Gastroesophageal sphincter (tissue), 3 donors: ENCODE measurements around the gene KLHL40.

Experiments used
- EP300 ChIP-seq: sonication (generic); formaldehyde crosslinking; IDR thresholded peaks from one replicate; pipeline ENCODE4 v1.6.1; 2017; ENCODE audit warnings: antibody characterized with exemption, mild to moderate bottlenecking
- POLR2A ChIP-seq, 2 donors: fragments of 450-650 bp; IDR thresholded peaks; one replicate each; pipeline ENCODE4 v1.6.1; 2017; ENCODE audit warnings: antibody characterized with exemption in 2 of 2, mild to moderate bottlenecking in 2 of 2, moderate library complexity in 1 of 2
- POLR2AphosphoS5 ChIP-seq: sonication (generic); formaldehyde crosslinking; IDR thresholded peaks from one replicate; pipeline ENCODE4 v1.6.1; 2017; ENCODE audit warnings: antibody characterized with exemption
- TF ChIP-seq, protein P1 (sequence below), 4 experiments: fragments of 200-600 bp in 2 of 4; fragments of 450-650 bp in 2 of 4; sonication (generic) in 1 of 4; IDR thresholded peaks; one replicate each; pipeline ENCODE4 v1.5.1; 2017 to 2019; ENCODE audit warnings: antibody characterized with exemption in 4 of 4, mild to moderate bottlenecking in 2 of 4, moderate library complexity in 2 of 4

DNA sequence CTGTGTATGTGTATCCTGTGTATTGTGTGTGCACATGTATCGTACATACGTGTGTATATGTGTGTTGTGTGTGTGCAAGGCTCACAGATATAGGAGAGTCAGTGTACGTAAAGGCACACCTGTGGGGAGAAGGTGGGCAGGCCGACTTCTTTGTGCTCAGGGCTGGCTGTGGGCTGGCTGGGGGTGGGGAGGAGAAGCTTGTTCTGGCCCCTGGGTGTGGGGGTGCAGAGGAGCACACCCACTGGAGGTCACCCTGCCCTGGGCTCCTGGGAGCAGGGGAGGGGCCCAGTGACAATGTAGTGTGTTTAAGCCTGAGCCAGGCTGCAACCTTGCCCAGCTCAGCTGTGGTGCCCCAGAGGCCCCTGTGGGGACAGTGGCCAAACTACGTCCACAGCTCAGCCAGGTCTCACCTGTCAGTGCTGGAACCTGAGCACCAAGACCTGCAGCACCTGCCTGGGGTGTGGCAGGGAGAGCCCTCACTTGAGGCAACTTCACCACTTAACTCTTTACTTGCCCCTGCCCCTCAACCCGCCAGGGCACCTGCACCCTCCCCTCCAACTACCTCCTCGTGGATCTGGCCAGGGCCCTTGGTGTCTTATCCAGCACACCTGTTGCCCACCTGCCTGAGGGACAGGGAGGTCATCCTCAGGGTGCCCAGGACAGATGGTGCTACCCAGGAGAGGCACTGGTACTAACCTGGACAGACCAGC lies 19.9 kb downstream of the KLHL40 start:
- TF ChIP-seq, protein P1, sequence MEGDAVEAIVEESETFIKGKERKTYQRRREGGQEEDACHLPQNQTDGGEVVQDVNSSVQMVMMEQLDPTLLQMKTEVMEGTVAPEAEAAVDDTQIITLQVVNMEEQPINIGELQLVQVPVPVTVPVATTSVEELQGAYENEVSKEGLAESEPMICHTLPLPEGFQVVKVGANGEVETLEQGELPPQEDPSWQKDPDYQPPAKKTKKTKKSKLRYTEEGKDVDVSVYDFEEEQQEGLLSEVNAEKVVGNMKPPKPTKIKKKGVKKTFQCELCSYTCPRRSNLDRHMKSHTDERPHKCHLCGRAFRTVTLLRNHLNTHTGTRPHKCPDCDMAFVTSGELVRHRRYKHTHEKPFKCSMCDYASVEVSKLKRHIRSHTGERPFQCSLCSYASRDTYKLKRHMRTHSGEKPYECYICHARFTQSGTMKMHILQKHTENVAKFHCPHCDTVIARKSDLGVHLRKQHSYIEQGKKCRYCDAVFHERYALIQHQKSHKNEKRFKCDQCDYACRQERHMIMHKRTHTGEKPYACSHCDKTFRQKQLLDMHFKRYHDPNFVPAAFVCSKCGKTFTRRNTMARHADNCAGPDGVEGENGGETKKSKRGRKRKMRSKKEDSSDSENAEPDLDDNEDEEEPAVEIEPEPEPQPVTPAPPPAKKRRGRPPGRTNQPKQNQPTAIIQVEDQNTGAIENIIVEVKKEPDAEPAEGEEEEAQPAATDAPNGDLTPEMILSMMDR (IDR thresholded peaks at IDR 0.05), result no peak
- TF ChIP-seq POLR2A (IDR thresholded peaks at IDR 0.05) (no peak), POLR2AphosphoS5 (no peak), EP300 (no peak)
